HL-60 (cell line): ENCODE results near the gene ANTXR1.

Source experiments
- GABPA ChIP-seq: IDR thresholded peaks from 2 replicates; pipeline ENCODE4 v1.6.1; 2012; ENCODE audit warnings: low read depth
- POLR2AphosphoS5 ChIP-seq: IDR thresholded peaks from 2 replicates; pipeline ENCODE4 v1.6.1; 2012; ENCODE audit warnings: low read depth
- REST ChIP-seq: IDR thresholded peaks from 2 replicates; pipeline ENCODE4 v1.6.1; 2012; ENCODE audit warnings: low read depth; ENCODE audit not compliant: insufficient replicate concordance
- SPI1 ChIP-seq: IDR thresholded peaks from 2 replicates; pipeline ENCODE4 v1.6.1; 2012; ENCODE audit warnings: low read depth, mild to moderate bottlenecking, borderline replicate concordance
- TF ChIP-seq, protein P1 (sequence below): IDR thresholded peaks from one replicate; pipeline ENCODE4 v1.5.1; 2011; ENCODE audit warnings: low read length, control low read depth, inconsistent platforms; ENCODE audit not compliant: insufficient read depth

DNA sequence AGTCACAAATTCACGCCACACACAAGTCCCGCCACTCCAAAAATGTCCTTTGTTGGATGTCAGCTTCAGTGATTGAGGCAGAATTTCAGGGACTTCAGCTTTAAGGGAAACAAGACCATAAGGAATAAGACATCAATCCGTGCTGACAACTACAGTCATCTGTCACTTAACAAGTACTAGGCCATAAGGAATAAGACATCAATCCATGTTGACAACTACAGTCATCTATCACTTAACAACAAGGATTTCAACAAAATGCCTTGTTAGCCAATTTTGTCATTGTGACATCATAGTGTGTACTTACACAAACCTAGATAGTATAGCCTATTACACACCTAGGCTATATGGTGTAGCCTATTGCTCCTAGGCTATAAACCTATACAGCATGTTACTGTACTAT lies 58.0 kb downstream of the ANTXR1 start:
- TF ChIP-seq, protein P1, sequence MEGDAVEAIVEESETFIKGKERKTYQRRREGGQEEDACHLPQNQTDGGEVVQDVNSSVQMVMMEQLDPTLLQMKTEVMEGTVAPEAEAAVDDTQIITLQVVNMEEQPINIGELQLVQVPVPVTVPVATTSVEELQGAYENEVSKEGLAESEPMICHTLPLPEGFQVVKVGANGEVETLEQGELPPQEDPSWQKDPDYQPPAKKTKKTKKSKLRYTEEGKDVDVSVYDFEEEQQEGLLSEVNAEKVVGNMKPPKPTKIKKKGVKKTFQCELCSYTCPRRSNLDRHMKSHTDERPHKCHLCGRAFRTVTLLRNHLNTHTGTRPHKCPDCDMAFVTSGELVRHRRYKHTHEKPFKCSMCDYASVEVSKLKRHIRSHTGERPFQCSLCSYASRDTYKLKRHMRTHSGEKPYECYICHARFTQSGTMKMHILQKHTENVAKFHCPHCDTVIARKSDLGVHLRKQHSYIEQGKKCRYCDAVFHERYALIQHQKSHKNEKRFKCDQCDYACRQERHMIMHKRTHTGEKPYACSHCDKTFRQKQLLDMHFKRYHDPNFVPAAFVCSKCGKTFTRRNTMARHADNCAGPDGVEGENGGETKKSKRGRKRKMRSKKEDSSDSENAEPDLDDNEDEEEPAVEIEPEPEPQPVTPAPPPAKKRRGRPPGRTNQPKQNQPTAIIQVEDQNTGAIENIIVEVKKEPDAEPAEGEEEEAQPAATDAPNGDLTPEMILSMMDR, result no peak
- TF ChIP-seq POLR2AphosphoS5, result no peak
- TF ChIP-seq GABPA, result no peak
- no peak for TF ChIP-seq REST
- TF ChIP-seq SPI1, result no peak
